HL-60 (cell line): ENCODE measurements around the gene TMEM26.

Experiments
- DNase-seq, 2 experiments: peaks; one replicate each; pipeline ENCODE4 v3.0.0-alpha.2; 2010 to 2020; ENCODE audit warnings: low read depth in 1 of 2, low spot score in 1 of 2
- H3K27ac ChIP-seq: fragments of 250-450 bp; sonication (Bioruptor Pico); replicated peaks from 2 replicates; pipeline ENCODE4 v1.5.1; 2020; ENCODE audit warnings: mild to moderate bottlenecking, moderate library complexity
- H3K27me3 ChIP-seq: fragments of 250-450 bp; sonication (Bioruptor Pico); 2 replicates; pipeline ENCODE4 v1.5.1; 2021; ENCODE audit warnings: mild to moderate bottlenecking, moderate library complexity; ENCODE audit not compliant: insufficient read depth, poor library complexity, severe bottlenecking
- H3K4me3 ChIP-seq: replicated peaks from 2 replicates; pipeline ENCODE4 v1.5.1; 2011; ENCODE audit warnings: mild to moderate bottlenecking, control low read depth, low read length; ENCODE audit not compliant: insufficient read depth
- GABPA ChIP-seq: IDR thresholded peaks from 2 replicates; pipeline ENCODE4 v1.6.1; 2012; ENCODE audit warnings: low read depth
- POLR2AphosphoS5 ChIP-seq: IDR thresholded peaks from 2 replicates; pipeline ENCODE4 v1.6.1; 2012; ENCODE audit warnings: low read depth
- REST ChIP-seq: IDR thresholded peaks from 2 replicates; pipeline ENCODE4 v1.6.1; 2012; ENCODE audit warnings: low read depth; ENCODE audit not compliant: insufficient replicate concordance
- SPI1 ChIP-seq: IDR thresholded peaks from 2 replicates; pipeline ENCODE4 v1.6.1; 2012; ENCODE audit warnings: low read depth, mild to moderate bottlenecking, borderline replicate concordance
- TF ChIP-seq, protein P1 (sequence below): IDR thresholded peaks from one replicate; pipeline ENCODE4 v1.5.1; 2011; ENCODE audit warnings: low read length, control low read depth, inconsistent platforms; ENCODE audit not compliant: insufficient read depth

Gene TMEM26

GRCh38 chr10:61470740-61471139 is 17.6 kb upstream of the TMEM26 start:
- DNase-seq = no peak
- Histone ChIP-seq H3K4me3 (no peak overlapping the region), H3K27me3 (no peaks in the 10 kb centered on the region), H3K27ac (no peak overlapping the region)
- TF ChIP-seq POLR2AphosphoS5 = no peak

- Histone ChIP-seq H3K27ac (no peak overlapping the region), H3K27me3 (no peaks in the 10 kb centered on the region), H3K4me3 (no peak overlapping the region)
- DNase-seq = no peak
- TF ChIP-seq, protein P1, sequence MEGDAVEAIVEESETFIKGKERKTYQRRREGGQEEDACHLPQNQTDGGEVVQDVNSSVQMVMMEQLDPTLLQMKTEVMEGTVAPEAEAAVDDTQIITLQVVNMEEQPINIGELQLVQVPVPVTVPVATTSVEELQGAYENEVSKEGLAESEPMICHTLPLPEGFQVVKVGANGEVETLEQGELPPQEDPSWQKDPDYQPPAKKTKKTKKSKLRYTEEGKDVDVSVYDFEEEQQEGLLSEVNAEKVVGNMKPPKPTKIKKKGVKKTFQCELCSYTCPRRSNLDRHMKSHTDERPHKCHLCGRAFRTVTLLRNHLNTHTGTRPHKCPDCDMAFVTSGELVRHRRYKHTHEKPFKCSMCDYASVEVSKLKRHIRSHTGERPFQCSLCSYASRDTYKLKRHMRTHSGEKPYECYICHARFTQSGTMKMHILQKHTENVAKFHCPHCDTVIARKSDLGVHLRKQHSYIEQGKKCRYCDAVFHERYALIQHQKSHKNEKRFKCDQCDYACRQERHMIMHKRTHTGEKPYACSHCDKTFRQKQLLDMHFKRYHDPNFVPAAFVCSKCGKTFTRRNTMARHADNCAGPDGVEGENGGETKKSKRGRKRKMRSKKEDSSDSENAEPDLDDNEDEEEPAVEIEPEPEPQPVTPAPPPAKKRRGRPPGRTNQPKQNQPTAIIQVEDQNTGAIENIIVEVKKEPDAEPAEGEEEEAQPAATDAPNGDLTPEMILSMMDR = no peak
- TF ChIP-seq POLR2AphosphoS5 (no peak), GABPA (no peak), REST (no peak), SPI1 (no peak)
These were observed 12.9 kb upstream of the TMEM26 start for GRCh38 chr10:61465901-61466632.

DNA sequence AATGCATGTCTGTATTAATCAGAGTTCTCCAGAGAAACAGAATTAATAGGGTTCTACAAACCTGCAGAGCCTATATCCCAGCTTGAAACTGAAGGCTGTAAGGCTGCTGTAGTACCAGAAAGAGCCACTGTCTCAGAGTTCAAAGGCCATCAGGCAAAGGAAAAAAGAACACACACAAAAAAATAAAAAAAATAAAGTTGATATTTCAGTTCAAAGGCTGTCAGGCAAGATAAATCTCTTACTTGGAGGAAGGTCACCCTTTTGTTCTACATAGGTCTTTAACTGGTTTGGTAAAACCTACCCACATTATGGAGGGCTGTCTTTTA is 12.0 kb upstream of the TMEM26 start:
- TF ChIP-seq POLR2AphosphoS5 (no peak), REST (no peak), GABPA (no peak), SPI1 (no peak)
- TF ChIP-seq, protein P1 = no peak
- H3K4me3 ChIP-seq = no peak overlapping the region
- H3K27ac ChIP-seq = no peak overlapping the region
- H3K27me3 ChIP-seq = no peaks in the 10 kb centered on the region
- no peak for DNase-seq

- no peak for DNase-seq
- no peaks in the 10 kb centered on the region for H3K27me3 ChIP-seq
- no peak overlapping the region for H3K4me3 ChIP-seq
- TF ChIP-seq SPI1 (peak; percentile 45), GABPA (no peak), REST (no peak)
- H3K27ac ChIP-seq = no peak overlapping the region
These were observed 11.4 kb upstream of the TMEM26 start for GRCh38 chr10:61464461-61465170.
